OCI-LY1 (cell line): Measurements from ENCODE around the gene HOXD3.

ENCODE experiments used
- H2AFZ ChIP-seq: fragments of 200-600 bp; sonication (generic), shearing (Covaris generic); 2 replicates; pipeline ENCODE4 v1.6.0; 2014; ENCODE audit warnings: antibody characterized with exemption, mild to moderate bottlenecking, low read length
- H3F3A ChIP-seq: fragments of 200-600 bp; sonication (generic), shearing (Covaris generic); 2 replicates; pipeline ENCODE4 v1.6.0; 2014; ENCODE audit warnings: mild to moderate bottlenecking, antibody characterized with exemption, low read length, moderate library complexity; ENCODE audit not compliant: insufficient read depth
- H3K27ac ChIP-seq: fragments of 200-600 bp; sonication (generic); 2 replicates; pipeline ENCODE4 v1.5.1; 2014; ENCODE audit warnings: low read length, mixed run types, mild to moderate bottlenecking, low read depth; ENCODE audit not compliant: poor library complexity, severe bottlenecking
- H3K27me3 ChIP-seq: fragments of 200-600 bp; sonication (generic); 2 replicates; pipeline ENCODE4 v1.6.0; 2014; ENCODE audit warnings: antibody characterized with exemption, mild to moderate bottlenecking, low read length, moderate library complexity; ENCODE audit not compliant: insufficient read depth
- H3K36me3 ChIP-seq: fragments of 200-600 bp; sonication (generic); 2 replicates; pipeline ENCODE4 v1.6.1; 2014; ENCODE audit warnings: mild to moderate bottlenecking, antibody characterized with exemption, low read length, moderate library complexity, mixed read lengths; ENCODE audit not compliant: insufficient read depth
- H3K4me1 ChIP-seq: fragments of 200-600 bp; sonication (generic); 2 replicates; pipeline ENCODE4 v1.5.1; 2014; ENCODE audit warnings: mild to moderate bottlenecking, low read length, moderate library complexity; ENCODE audit not compliant: insufficient read depth, severe bottlenecking
- H3K4me2 ChIP-seq: fragments of 200-600 bp; sonication (generic), shearing (Covaris generic); 2 replicates; pipeline ENCODE4 v1.6.1; 2014; ENCODE audit warnings: low read length
- H3K4me3 ChIP-seq: fragments of 200-600 bp; sonication (generic); 2 replicates; pipeline ENCODE4 v1.5.1; 2014; ENCODE audit warnings: low read length, low read depth, mild to moderate bottlenecking, mixed read lengths; ENCODE audit not compliant: poor library complexity, severe bottlenecking
- H3K79me2 ChIP-seq: fragments of 200-600 bp; shearing (Covaris generic); 2 replicates; pipeline ENCODE4 v1.6.1; 2016; ENCODE audit warnings: mixed run types, low read length, mixed read lengths; ENCODE audit not compliant: insufficient read depth
- H3K9ac ChIP-seq: fragments of 200-600 bp; sonication (generic), shearing (Covaris generic); 2 replicates; pipeline ENCODE4 v1.6.1; 2014; ENCODE audit warnings: mild to moderate bottlenecking, low read length, mixed read lengths
- H3K9me2 ChIP-seq: fragments of 200-600 bp; sonication (generic), shearing (Covaris generic); 2 replicates; pipeline ENCODE4 v1.6.1; 2014; ENCODE audit warnings: low read depth, mild to moderate bottlenecking, low read length, mixed read lengths
- H3K9me3 ChIP-seq: fragments of 200-600 bp; shearing (Covaris generic); 2 replicates; pipeline ENCODE4 v1.6.1; 2014; ENCODE audit warnings: low read length, mixed read lengths
- H4K20me1 ChIP-seq: fragments of 200-600 bp; sonication (generic), shearing (Covaris generic); 2 replicates; pipeline ENCODE4 v1.6.0; 2016; ENCODE audit warnings: mild to moderate bottlenecking, low read length; ENCODE audit not compliant: insufficient read depth
- EZH2 ChIP-seq: fragments of 200-600 bp; sonication (generic), shearing (Covaris generic); IDR thresholded peaks from 2 replicates; pipeline ENCODE4 v1.8.0; 2017; ENCODE audit warnings: borderline replicate concordance, mixed run types, mild to moderate bottlenecking, antibody characterized with exemption, low read length, moderate library complexity, mixed read lengths
- TF ChIP-seq, protein P1 (sequence below): fragments of 200-600 bp; sonication (generic), shearing (Covaris generic); IDR thresholded peaks from 2 replicates; pipeline ENCODE4 v1.5.1; 2017; ENCODE audit warnings: mild to moderate bottlenecking, antibody characterized with exemption, low read length, moderate library complexity, mixed read lengths

HOXD3 gene

DNA sequence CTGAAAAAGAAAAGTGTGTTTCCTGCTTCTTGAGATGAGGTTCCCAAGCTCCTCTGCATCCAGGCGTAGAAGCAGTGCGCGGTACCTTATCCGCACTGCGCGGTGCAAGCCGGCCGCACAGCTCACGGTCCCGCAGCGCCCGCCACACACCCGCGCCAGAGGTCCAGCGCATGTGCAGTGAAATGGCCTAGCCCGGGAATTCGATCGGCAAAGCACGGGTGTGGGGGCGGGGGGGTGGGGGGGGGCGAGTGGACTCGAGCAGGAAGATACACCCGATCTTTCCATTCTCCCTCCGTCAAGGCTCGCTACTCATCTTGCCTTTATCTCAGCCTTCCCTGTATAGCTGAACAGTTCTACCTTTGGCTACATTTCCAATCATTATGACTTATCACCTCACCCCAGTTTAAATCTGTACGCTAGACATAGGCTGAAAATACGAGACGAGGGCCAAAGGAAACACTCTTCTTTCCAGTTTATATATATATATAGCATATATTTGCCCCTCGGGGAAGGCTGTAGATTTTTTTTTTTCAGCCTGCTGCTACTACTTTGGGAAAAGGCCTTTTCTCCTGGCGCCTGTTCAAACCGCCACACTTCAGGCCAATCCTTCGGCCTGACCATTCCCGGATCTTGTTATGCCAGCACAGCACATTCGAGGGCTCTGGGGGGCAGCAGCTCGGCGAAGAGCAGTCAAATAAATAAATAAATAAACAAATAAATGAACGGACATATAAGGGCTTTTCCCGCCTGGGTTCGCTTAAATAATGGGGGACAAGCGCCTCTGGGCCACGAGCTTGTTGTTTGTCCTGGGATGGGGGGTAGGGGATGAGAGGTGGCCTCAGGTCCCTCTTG is 17.2 kb upstream of the HOXD3 start:
- Histone ChIP-seq H4K20me1 (no peaks in the 10 kb centered on the region), H3K4me2 (peak overlapping the region; percentile 69), H3K9me2 (no peaks in the 10 kb centered on the region), H3K9me3 (no peaks in the 10 kb centered on the region), H3K27me3 (no peaks in the 10 kb centered on the region), H3K79me2 (no peaks in the 10 kb centered on the region), H3K27ac (no peak overlapping the region), H3K4me1 (peaks cover 5% of the 10 kb centered on the region), H2AFZ (peak overlapping the region; percentile 84; the same call in 1 of the 2 replicates), H3K36me3 (no peaks in the 10 kb centered on the region), H3F3A (no peaks in the 10 kb centered on the region), H3K4me3 (peak overlapping the region; percentile 60), H3K9ac (peak overlapping the region; percentile 47; the same call in 1 of the 2 replicates)
- TF ChIP-seq, protein P1, sequence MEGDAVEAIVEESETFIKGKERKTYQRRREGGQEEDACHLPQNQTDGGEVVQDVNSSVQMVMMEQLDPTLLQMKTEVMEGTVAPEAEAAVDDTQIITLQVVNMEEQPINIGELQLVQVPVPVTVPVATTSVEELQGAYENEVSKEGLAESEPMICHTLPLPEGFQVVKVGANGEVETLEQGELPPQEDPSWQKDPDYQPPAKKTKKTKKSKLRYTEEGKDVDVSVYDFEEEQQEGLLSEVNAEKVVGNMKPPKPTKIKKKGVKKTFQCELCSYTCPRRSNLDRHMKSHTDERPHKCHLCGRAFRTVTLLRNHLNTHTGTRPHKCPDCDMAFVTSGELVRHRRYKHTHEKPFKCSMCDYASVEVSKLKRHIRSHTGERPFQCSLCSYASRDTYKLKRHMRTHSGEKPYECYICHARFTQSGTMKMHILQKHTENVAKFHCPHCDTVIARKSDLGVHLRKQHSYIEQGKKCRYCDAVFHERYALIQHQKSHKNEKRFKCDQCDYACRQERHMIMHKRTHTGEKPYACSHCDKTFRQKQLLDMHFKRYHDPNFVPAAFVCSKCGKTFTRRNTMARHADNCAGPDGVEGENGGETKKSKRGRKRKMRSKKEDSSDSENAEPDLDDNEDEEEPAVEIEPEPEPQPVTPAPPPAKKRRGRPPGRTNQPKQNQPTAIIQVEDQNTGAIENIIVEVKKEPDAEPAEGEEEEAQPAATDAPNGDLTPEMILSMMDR, result no peak
- TF ChIP-seq EZH2, result no peak

DNA sequence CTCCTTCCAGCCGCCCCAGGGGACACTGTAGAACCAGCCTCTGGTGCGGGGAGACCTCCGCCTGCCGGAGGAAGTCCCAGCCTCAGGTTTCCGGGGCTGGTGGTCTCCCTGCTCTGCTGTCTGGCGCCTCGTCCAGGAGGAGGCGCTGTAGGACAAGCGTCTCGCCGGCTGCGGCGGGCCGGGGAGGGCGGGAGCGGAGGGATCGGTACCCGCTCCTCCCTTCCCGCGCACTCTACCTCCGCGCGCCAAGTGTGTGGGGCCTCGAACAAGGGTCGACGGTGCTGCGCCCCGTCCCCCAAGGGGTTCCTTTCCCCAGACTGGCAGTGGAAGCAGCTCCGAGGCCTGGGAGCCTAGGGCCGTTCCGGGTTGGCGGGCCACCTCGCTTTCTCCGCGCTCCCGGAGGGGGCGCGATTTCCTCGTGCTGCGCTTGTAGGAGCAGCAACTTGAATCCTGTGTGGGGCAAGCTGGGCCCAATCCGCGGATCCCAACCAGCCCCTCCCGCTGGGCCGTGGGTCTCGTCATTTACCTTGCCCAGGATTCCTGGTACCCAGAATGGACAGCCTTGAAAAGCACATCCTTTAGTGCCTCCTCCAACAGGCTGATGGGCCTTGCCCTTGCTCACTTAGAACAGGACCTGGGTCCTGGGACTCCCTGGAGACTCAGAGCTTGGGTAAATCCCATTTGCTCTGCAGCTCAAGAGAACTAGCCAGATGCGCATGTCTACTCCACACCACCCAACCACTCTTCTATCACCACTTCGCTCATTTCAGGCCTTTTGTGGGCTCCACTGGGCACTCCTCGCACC is 16.4 kb upstream of the HOXD3 start:
- H3K9ac ChIP-seq, result peak overlapping the region; percentile 65; the same call in 1 of the 2 replicates

DNA sequence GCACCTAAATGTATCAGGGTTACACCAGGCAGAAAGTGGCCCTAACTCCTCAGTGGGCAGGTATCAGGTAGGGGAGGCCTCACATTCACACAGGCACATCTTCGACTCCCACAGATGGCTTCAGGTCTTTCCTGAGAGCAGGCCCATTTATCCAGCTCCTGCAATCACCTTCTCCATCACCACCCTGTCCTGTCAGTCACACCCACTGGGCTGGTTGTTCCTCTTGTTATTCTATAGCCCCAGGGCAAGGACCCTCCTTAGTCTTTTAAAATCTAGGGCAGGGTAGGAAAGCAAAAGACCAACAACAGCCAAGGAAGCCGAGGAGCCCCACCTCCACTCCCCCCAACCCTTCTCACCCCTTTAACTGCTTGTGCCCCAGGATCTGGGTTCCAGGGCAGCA is 14.8 kb upstream of the HOXD3 start:
- Histone ChIP-seq H3K9me3 (no peaks in the 10 kb centered on the region), H3K36me3 (no peaks in the 10 kb centered on the region), H3K4me1 (peaks cover 5% of the 10 kb centered on the region), H4K20me1 (no peaks in the 10 kb centered on the region), H3F3A (no peaks in the 10 kb centered on the region), H3K27ac (no peak overlapping the region), H3K79me2 (no peaks in the 10 kb centered on the region), H3K27me3 (0 out of 2 replicates have a peak, but pooled peaks cover 3% of the 10 kb centered on the region), H3K9me2 (no peaks in the 10 kb centered on the region), H3K9ac (no peak overlapping the region), H3K4me2 (no peak overlapping the region), H3K4me3 (no peak overlapping the region), H2AFZ (no peak overlapping the region)
- TF ChIP-seq, protein P1, result no peak
- TF ChIP-seq EZH2, result no peak

More for the DNA sequence above, 16.4 kb upstream of the HOXD3 start:
- peak overlapping the region; percentile 69 for H3K4me2 ChIP-seq
- no peaks in the 10 kb centered on the region for H3K9me2 ChIP-seq
- no peak overlapping the region for H3K27ac ChIP-seq
- H2AFZ ChIP-seq, result peak overlapping the region; percentile 84; the same call in 1 of the 2 replicates
- H4K20me1 ChIP-seq, result no peaks in the 10 kb centered on the region
- peak overlapping the region; percentile 60 for H3K4me3 ChIP-seq
- no peaks in the 10 kb centered on the region for H3K9me3 ChIP-seq
- H3K36me3 ChIP-seq, result no peaks in the 10 kb centered on the region
- H3K27me3 ChIP-seq, result 0 out of 2 replicates have a peak, but pooled peaks cover under 1% of the 10 kb centered on the region
- TF ChIP-seq, protein P1, result peak; percentile 94
- no peak for TF ChIP-seq EZH2
- H3K79me2 ChIP-seq, result no peaks in the 10 kb centered on the region
- H3K4me1 ChIP-seq, result peaks cover 5% of the 10 kb centered on the region
- H3F3A ChIP-seq, result no peaks in the 10 kb centered on the region
